PC-3 (cell line): ENCODE measurements around the gene PPWD1. TPM values are rescaled to one million over a fixed set of nuclear protein-coding genes. Genes with fewer than 3 reads are reported as not detected.
"Not testable (repeated sequence)": the region's sequence is repeated elsewhere in the genome, so short reads cannot be mapped to it uniquely, and the experiment has no call there.

Source experiments
- ATAC-seq: fragments of 200-7000 bp; cut with Tn5 transposase; 2 replicates; pipeline ENCODE4 v1.9.1; 2020; ENCODE audit warnings: mild to moderate bottlenecking, moderate library complexity
- BruUV-seq: library from RNA; stranded (reverse); fragments of 400-500 nt; replicated peaks from 2 replicates; lab custom pipeline; 2021; lab: Mats Ljungman, UMichigan
- CTCF ChIA-PET: fragments of 300-600 bp; sonication (Branson Sonifier 250); formaldehyde crosslinking; loops from one replicate; lab custom pipeline; 2022; ENCODE audit warnings: antibody characterized with exemption; lab: Charles Lee
- POLR2A ChIA-PET: fragments of 300-600 bp; sonication (Branson Sonifier 250); formaldehyde crosslinking; loops from one replicate; lab custom pipeline; 2022; ENCODE audit warnings: antibody characterized with exemption; ENCODE audit not compliant: unreplicated experiment; lab: Charles Lee
- DNase-seq: peaks from one replicate; pipeline ENCODE4 v3.0.0-alpha.2; 2015
- H2AFZ ChIP-seq: fragments of 300-600 bp; sonication (generic); 2 replicates; pipeline ENCODE4 v1.6.0; 2016; ENCODE audit warnings: antibody characterized with exemption, low read length
- H3F3A ChIP-seq: fragments of 300-600 bp; sonication (generic); one replicate; pipeline ENCODE4 v1.6.0; 2017; ENCODE audit warnings: antibody characterized with exemption, low read length, control low read depth, mild to moderate bottlenecking; ENCODE audit not compliant: unreplicated experiment
- H3K27ac ChIP-seq: fragments of 300-600 bp; sonication (generic); 2 replicates; pipeline ENCODE4 v1.5.1; 2016; ENCODE audit warnings: mild to moderate bottlenecking, low read length
- H3K27me3 ChIP-seq: fragments of 300-600 bp; sonication (generic); 2 replicates; pipeline ENCODE4 v1.6.1; 2016; ENCODE audit warnings: low read length, mixed read lengths
- H3K36me3 ChIP-seq: fragments of 300-600 bp; sonication (generic); 2 replicates; pipeline ENCODE4 v1.6.1; 2016; ENCODE audit warnings: low read depth, mixed run types, low read length, mixed read lengths
- H3K4me1 ChIP-seq: fragments of 300-600 bp; sonication (generic); 2 replicates; pipeline ENCODE4 v1.5.1; 2016; ENCODE audit warnings: low read length; ENCODE audit not compliant: insufficient read depth
- H3K4me2 ChIP-seq: fragments of 300-600 bp; sonication (generic); 2 replicates; pipeline ENCODE4 v1.6.0; 2016; ENCODE audit warnings: low read length
- H3K4me3 ChIP-seq: fragments of 300-600 bp; sonication (generic); 2 replicates; pipeline ENCODE4 v1.5.1; 2016; ENCODE audit warnings: mild to moderate bottlenecking, low read length, mixed read lengths
- H3K79me2 ChIP-seq: fragments of 300-600 bp; sonication (generic); 2 replicates; pipeline ENCODE4 v1.6.1; 2017; ENCODE audit warnings: low read length, mixed read lengths
- H3K9ac ChIP-seq: fragments of 300-600 bp; sonication (generic); 2 replicates; pipeline ENCODE4 v1.6.0; 2016; ENCODE audit warnings: mild to moderate bottlenecking, low read length
- H3K9me2 ChIP-seq: fragments of 300-600 bp; sonication (generic); replicated peaks from 2 replicates; pipeline ENCODE4 v1.6.1; 2016; ENCODE audit warnings: mixed run types, low read length, mixed read lengths
- H3K9me3 ChIP-seq: fragments of 300-600 bp; sonication (generic); 2 replicates; pipeline ENCODE4 v1.6.1; 2016; ENCODE audit warnings: low read length, mixed read lengths
- H4K20me1 ChIP-seq: fragments of 300-600 bp; sonication (generic); 2 replicates; pipeline ENCODE4 v1.6.1; 2016; ENCODE audit warnings: low read length, mixed read lengths
- EZH2 ChIP-seq: fragments of 300-600 bp; sonication (generic); IDR thresholded peaks from one replicate; pipeline ENCODE4 v1.6.1; 2017; ENCODE audit warnings: antibody characterized with exemption, mild to moderate bottlenecking, low read length; ENCODE audit not compliant: unreplicated experiment
- EZH2phosphoT487 ChIP-seq: fragments of 300-600 bp; sonication (generic); IDR thresholded peaks from 2 replicates; pipeline ENCODE4 v1.6.1; 2018; ENCODE audit warnings: mild to moderate bottlenecking, antibody characterized with exemption, low read length, borderline replicate concordance
- intact Hi-C: fragments of 100-400 bp; cut with micrococcal nuclease; formaldehyde crosslinking; loops from 2 replicates; pipeline ENCODE4 v1.9.0; 2023
- total RNA-seq: library from RNA; depleted of rRNA; stranded (reverse); fragments of >200 nt; gene quantifications from 2 replicates; pipeline ENCODE4 v1.2.3, GENCODE V29; 2014
- TF ChIP-seq, protein P1 (sequence below): fragments of 300-600 bp; sonication (generic); conservative IDR thresholded peaks from 2 replicates; pipeline ENCODE4 v1.5.1; 2017; ENCODE audit warnings: antibody characterized with exemption, low read depth, mild to moderate bottlenecking, low read length

The PPWD1 gene
- total RNA-seq, 1 experiment from 2014 or later, result 14.8 TPM

- Histone ChIP-seq H3K4me3 (no peak overlapping the region), H3K27me3 (no peaks in the 10 kb centered on the region), H2AFZ (no peak overlapping the region), H3K36me3 (no peaks in the 10 kb centered on the region), H3K9me3 (no peaks in the 10 kb centered on the region), H3K9me2 (no peaks in the 10 kb centered on the region), H3K9ac (no peak overlapping the region), H3K27ac (no peak overlapping the region), H3K4me2 (no peak overlapping the region), H4K20me1 (no peaks in the 10 kb centered on the region), H3K4me1 (no peaks in the 10 kb centered on the region), H3K79me2 (no peaks in the 10 kb centered on the region), H3F3A (no peaks in the 10 kb centered on the region)
- ChIA-PET CTCF (no interaction called here), POLR2A (no interaction called here)
- no peak for DNase-seq
- TF ChIP-seq EZH2 (no peak), EZH2phosphoT487 (no peak)
- TF ChIP-seq, protein P1, sequence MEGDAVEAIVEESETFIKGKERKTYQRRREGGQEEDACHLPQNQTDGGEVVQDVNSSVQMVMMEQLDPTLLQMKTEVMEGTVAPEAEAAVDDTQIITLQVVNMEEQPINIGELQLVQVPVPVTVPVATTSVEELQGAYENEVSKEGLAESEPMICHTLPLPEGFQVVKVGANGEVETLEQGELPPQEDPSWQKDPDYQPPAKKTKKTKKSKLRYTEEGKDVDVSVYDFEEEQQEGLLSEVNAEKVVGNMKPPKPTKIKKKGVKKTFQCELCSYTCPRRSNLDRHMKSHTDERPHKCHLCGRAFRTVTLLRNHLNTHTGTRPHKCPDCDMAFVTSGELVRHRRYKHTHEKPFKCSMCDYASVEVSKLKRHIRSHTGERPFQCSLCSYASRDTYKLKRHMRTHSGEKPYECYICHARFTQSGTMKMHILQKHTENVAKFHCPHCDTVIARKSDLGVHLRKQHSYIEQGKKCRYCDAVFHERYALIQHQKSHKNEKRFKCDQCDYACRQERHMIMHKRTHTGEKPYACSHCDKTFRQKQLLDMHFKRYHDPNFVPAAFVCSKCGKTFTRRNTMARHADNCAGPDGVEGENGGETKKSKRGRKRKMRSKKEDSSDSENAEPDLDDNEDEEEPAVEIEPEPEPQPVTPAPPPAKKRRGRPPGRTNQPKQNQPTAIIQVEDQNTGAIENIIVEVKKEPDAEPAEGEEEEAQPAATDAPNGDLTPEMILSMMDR, result no peak
- intact Hi-C loops, result no loop called here
- no peak for ATAC-seq
- BruUV-seq, result no TSS peak
These were observed 7.6 kb downstream of the PPWD1 start for GRCh38 chr5:65570598-65571226.

GRCh38 chr5:65577141-65577540, 14.0 kb downstream of the PPWD1 start:
- H2AFZ ChIP-seq, result no peak overlapping the region
- H3K9me3 ChIP-seq, result no peaks in the 10 kb centered on the region
- ATAC-seq, result no peak
- POLR2A ChIA-PET, result no interaction called here
- intact Hi-C loops, result no loop called here
- no peak overlapping the region for H3K4me2 ChIP-seq
- H3K79me2 ChIP-seq, result no peaks in the 10 kb centered on the region
- BruUV-seq, result no TSS peak
- TF ChIP-seq, protein P1, result no peak
- TF ChIP-seq EZH2phosphoT487 (no peak), EZH2 (no peak)
- no peaks in the 10 kb centered on the region for H3K9me2 ChIP-seq
- H3F3A ChIP-seq, result no peaks in the 10 kb centered on the region
- no peak overlapping the region for H3K4me3 ChIP-seq
- no peak for DNase-seq
- H3K9ac ChIP-seq, result no peak overlapping the region
- no peaks in the 10 kb centered on the region for H3K27me3 ChIP-seq
- no peaks in the 10 kb centered on the region for H3K4me1 ChIP-seq
- no peaks in the 10 kb centered on the region for H4K20me1 ChIP-seq
- no peaks in the 10 kb centered on the region for H3K36me3 ChIP-seq
- no peak overlapping the region for H3K27ac ChIP-seq
- CTCF ChIA-PET, result no interaction called here

- Histone ChIP-seq H3F3A (no peaks in the 10 kb centered on the region), H3K27ac (no peak overlapping the region), H3K9ac (no peak overlapping the region), H3K36me3 (no peaks in the 10 kb centered on the region), H3K4me3 (no peak overlapping the region), H4K20me1 (no peaks in the 10 kb centered on the region), H3K27me3 (no peaks in the 10 kb centered on the region), H3K4me1 (no peaks in the 10 kb centered on the region), H3K9me3 (no peaks in the 10 kb centered on the region), H3K4me2 (no peak overlapping the region), H2AFZ (no peak overlapping the region), H3K79me2 (no peaks in the 10 kb centered on the region), H3K9me2 (no peaks in the 10 kb centered on the region)
- CTCF ChIA-PET, result interaction anchor here (0.6 kb wide), 1 partner anchor 26 kb away, joined by 3 read pairs; no protein-coding TSS in a partner anchor
- DNase-seq (no peak), ATAC-seq (no peak)
- intact Hi-C loops, result no loop called here
- POLR2A ChIA-PET, result no interaction called here
- TF ChIP-seq EZH2, result no peak
- no peak for TF ChIP-seq EZH2phosphoT487
- TF ChIP-seq, protein P1, result 0 out of 2 replicates have a peak, but pooled peaks have one; percentile 28
- BruUV-seq, result no TSS peak
These were observed 25.6 kb downstream of the PPWD1 start for GRCh38 chr5:65588694-65589093.

DNA sequence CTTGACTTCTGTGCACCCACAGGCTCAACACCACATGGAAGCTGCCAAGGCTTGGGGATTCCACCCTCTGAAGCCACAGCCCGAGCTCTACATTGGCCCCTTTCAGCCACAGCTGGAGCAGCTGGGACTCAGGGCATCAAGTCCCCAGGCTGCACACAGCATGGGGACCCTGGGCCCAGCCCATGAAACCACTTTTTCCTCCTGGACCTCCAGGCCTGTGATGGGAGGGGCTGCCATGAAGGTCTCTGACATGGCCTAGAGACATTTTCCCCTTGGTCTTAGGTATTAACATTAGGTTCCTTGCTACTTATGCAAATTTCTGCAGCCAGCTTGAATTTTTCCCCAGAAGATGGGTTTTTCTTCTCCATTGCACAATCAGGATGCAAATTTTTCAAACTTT, 38.7 kb downstream of the PPWD1 start:
- H3K27ac ChIP-seq, H3K9me3 ChIP-seq, H3K4me1 ChIP-seq, H2AFZ ChIP-seq, H3K36me3 ChIP-seq, H3K9me2 ChIP-seq, H4K20me1 ChIP-seq, CTCF ChIA-PET, H3K79me2 ChIP-seq, BruUV-seq, H3K4me3 ChIP-seq, intact Hi-C loops, H3K9ac ChIP-seq, H3F3A ChIP-seq, H3K27me3 ChIP-seq, ATAC-seq, DNase-seq, POLR2A ChIA-PET, H3K4me2 ChIP-seq: not testable (repeated sequence)
